Testis (tissue), 2 donors: ENCODE results near the gene SRSF8.
"Not testable (repeated sequence)": the region's sequence is repeated elsewhere in the genome, so short reads cannot be mapped to it uniquely, and the experiment has no call there.

Experiments used
- POLR2A ChIP-seq: fragments of 450-650 bp; IDR thresholded peaks from one replicate; pipeline ENCODE4 v1.6.1; 2017; ENCODE audit warnings: antibody characterized with exemption, mild to moderate bottlenecking, moderate library complexity
- TF ChIP-seq, protein P1 (sequence below), 3 experiments: fragments of 450-650 bp in 2 of 3; fragments of 200-600 bp in 1 of 3; sonication (generic) in 1 of 3; IDR thresholded peaks; one replicate each; pipeline ENCODE4 v1.5.1; 2016 to 2019; ENCODE audit warnings: antibody characterized with exemption in 3 of 3, mild to moderate bottlenecking in 2 of 3, moderate library complexity in 1 of 3

DNA sequence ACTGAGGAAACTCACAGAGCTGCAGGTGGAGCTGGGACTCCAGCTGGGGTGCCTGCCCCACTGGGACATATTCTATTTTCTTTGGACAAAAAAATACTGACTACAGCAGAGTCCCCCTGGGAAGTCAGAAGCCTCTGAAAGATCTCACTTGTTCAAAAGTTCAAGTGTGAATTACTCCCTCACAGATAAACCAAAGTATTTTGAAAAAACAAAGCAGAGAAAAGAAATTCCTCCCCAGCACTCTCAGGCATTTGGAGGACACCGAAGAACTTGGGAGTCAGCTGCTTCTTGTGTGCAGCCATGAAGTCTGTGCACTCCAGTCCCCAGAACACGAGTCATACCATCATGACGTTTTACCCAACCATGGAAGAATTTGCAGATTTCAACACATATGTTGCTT is 17.6 kb upstream of the SRSF8 start, which contains the start of gene KDM4F:
- not testable (repeated sequence) for TF ChIP-seq POLR2A
- TF ChIP-seq, protein P1, sequence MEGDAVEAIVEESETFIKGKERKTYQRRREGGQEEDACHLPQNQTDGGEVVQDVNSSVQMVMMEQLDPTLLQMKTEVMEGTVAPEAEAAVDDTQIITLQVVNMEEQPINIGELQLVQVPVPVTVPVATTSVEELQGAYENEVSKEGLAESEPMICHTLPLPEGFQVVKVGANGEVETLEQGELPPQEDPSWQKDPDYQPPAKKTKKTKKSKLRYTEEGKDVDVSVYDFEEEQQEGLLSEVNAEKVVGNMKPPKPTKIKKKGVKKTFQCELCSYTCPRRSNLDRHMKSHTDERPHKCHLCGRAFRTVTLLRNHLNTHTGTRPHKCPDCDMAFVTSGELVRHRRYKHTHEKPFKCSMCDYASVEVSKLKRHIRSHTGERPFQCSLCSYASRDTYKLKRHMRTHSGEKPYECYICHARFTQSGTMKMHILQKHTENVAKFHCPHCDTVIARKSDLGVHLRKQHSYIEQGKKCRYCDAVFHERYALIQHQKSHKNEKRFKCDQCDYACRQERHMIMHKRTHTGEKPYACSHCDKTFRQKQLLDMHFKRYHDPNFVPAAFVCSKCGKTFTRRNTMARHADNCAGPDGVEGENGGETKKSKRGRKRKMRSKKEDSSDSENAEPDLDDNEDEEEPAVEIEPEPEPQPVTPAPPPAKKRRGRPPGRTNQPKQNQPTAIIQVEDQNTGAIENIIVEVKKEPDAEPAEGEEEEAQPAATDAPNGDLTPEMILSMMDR (IDR thresholded peaks at IDR 0.05), result not testable (repeated sequence)
